Upper lobe of right lung (tissue), 1 donor: ENCODE results near the gene GJB1. TPM values are rescaled to one million over a fixed set of nuclear protein-coding genes. Genes with fewer than 3 reads are reported as not detected.

Experiments
- ATAC-seq: fragments of 200-7000 bp; cut with Tn5 transposase; one replicate; pipeline ENCODE4 v1.9.1; 2020; ENCODE audit warnings: mild to moderate bottlenecking, moderate library complexity
- DNase-seq: peaks from one replicate; pipeline ENCODE4 v3.0.0-alpha.2; 2020
- H3K27ac ChIP-seq: fragments of 200-600 bp; one replicate; pipeline ENCODE4 v1.8.0; 2022
- H3K27me3 ChIP-seq: fragments of 200-600 bp; one replicate; pipeline ENCODE4 v1.8.0; 2022; ENCODE audit warnings: mild to moderate bottlenecking
- H3K36me3 ChIP-seq: fragments of 200-600 bp; one replicate; pipeline ENCODE4 v1.8.0; 2022
- H3K4me1 ChIP-seq: fragments of 200-600 bp; one replicate; pipeline ENCODE4 v1.8.0; 2022
- H3K4me3 ChIP-seq: fragments of 200-600 bp; one replicate; pipeline ENCODE4 v1.8.0; 2022; ENCODE audit warnings: mild to moderate bottlenecking
- H3K9me3 ChIP-seq: fragments of 200-600 bp; one replicate; pipeline ENCODE4 v1.8.0; 2022
- intact Hi-C: fragments of 100-400 bp; cut with DNase I; formaldehyde crosslinking; loops from one replicate; pipeline ENCODE4 v1.11.0; 2022
- total RNA-seq: library from RNA; stranded (reverse); fragmentation: NEBNext Ultra II Directional; extraction: Animal tissue kit (Norgen Biotek cat#: 25700); gene quantifications from one replicate; pipeline ENCODE4 v1.2.1, GENCODE V29; 2021
- TF ChIP-seq, protein P1 (sequence below): fragments of 200-600 bp; IDR thresholded peaks from one replicate; pipeline ENCODE4 v1.8.0; 2022; ENCODE audit warnings: antibody characterized with exemption
- donor health status: DM: no; HTN: yes; CAD: no; lungs with severe emphysema.

Gene GJB1
- total RNA-seq, 1 donor from 2014 or later = 5.4 TPM

DNA sequence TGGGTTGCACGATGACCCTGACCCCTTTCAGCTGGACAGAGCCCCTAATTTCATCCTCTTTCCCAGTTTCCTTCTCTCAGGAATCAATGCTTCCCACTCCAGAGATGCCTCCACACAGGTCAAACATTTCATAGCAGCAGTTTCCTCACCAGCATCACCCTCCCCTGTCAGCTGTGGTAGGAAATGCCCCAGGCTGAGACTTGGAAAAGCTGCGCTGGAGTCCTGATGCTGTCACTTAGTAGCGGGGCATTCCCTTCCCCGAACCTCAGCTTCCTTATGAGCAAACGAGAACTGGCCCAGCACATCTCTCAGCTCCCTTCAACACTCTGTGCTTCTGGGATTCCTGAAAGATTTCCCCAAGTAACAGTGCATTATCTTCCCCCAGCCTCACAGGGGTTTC lies 2.7 kb downstream of the GJB1 start:
- intact Hi-C loops = no loop called here
- Histone ChIP-seq H3K27ac (no peak overlapping the region), H3K27me3 (no peaks in the 10 kb centered on the region), H3K4me1 (no peaks in the 10 kb centered on the region), H3K9me3 (no peaks in the 10 kb centered on the region), H3K36me3 (no peaks in the 10 kb centered on the region), H3K4me3 (no peak overlapping the region)
- DNase-seq (no peak), ATAC-seq (no peak)
- TF ChIP-seq, protein P1, sequence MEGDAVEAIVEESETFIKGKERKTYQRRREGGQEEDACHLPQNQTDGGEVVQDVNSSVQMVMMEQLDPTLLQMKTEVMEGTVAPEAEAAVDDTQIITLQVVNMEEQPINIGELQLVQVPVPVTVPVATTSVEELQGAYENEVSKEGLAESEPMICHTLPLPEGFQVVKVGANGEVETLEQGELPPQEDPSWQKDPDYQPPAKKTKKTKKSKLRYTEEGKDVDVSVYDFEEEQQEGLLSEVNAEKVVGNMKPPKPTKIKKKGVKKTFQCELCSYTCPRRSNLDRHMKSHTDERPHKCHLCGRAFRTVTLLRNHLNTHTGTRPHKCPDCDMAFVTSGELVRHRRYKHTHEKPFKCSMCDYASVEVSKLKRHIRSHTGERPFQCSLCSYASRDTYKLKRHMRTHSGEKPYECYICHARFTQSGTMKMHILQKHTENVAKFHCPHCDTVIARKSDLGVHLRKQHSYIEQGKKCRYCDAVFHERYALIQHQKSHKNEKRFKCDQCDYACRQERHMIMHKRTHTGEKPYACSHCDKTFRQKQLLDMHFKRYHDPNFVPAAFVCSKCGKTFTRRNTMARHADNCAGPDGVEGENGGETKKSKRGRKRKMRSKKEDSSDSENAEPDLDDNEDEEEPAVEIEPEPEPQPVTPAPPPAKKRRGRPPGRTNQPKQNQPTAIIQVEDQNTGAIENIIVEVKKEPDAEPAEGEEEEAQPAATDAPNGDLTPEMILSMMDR = no peak

DNA sequence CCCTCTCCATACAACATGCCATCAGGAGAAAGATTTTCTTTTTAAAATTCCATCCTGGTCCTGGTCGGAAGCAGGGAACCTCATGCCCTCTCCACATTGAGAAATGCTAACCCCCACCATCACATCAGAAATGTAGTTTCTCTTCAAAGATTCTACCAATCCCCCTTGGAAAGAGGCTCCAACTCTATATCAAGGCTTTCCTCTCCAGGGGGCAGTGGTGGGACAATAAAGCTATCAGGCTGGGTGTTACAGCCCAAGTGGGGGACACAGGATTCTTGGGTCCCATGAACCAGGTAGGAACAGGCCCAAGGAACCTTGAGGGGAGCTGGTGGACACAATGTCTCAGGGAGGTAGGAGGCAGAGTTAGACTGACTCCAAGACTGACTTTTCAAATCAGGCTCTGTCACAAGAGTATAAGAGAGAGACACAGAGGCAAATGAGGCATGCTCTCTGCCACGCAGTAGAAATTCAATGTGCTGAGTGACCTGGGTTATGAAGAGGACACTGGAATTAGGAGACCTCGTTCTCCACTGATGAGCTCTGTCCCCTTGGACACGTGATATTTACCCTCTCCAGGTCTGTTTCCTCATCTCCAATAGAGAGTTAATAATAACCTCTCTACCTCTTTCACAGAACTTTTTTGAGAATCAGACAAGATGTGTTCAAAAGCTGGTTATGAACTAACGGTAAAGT lies 4.5 kb downstream of the GJB1 start:
- TF ChIP-seq, protein P1 = no peak
- Histone ChIP-seq H3K4me1 (no peaks in the 10 kb centered on the region), H3K27ac (no peak overlapping the region), H3K27me3 (no peaks in the 10 kb centered on the region), H3K9me3 (no peaks in the 10 kb centered on the region), H3K4me3 (no peak overlapping the region), H3K36me3 (no peaks in the 10 kb centered on the region)
- DNase-seq (no peak), ATAC-seq (no peak)
- intact Hi-C loops = no loop called here

DNA sequence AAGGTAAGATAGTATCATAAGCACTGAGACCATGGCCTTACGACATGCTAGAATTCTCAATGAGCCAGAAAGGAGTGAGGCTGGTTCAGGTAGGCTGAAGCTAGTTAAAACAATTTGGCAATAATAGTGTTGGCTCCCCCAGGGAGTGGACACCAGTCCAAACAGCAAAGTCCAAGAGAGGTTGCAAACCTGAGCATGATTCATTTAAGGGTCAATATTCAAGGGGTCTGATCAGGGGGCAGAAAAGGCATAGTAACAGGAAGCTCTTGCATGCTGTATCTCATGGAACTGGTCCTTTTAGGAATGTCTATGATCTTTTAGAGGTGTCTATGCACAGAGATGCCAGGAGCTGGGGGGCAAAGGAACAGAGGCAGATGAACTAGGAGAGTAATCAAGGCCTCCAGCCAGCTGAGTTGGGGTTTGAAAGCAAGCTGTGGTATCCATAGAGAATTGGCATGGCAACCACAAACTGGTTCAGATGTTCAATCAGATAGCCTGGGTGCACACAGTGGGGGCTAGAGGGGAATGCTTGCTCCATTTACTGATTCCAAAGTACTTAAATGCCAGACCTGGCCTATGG lies 5.1 kb downstream of the GJB1 start:
- no peak for ATAC-seq
- intact Hi-C loops = no loop called here
- TF ChIP-seq, protein P1 = no peak

DNA sequence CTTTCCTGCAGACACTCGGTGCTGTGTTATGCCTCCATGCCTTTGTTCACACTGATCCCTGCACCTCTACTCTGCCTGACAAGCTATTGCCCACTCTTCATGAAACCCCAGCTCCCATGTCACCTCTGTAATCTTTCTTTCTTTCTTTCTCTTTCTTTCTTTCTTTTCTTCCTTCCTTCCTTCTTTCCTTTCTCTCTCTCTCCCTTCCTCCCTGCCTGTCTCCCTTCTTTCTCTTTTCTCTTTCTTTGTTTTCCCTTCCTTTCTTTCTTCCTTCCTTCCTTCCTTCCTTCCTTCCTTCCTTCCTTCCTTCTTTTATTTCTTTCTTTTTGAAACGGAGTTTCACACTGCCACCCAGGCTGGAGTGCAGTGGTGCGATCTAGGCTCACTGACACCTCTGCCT lies 12.5 kb downstream of the GJB1 start:
- Histone ChIP-seq H3K27ac (no peak overlapping the region), H3K9me3 (no peaks in the 10 kb centered on the region), H3K36me3 (no peaks in the 10 kb centered on the region), H3K4me1 (no peaks in the 10 kb centered on the region), H3K27me3 (no peaks in the 10 kb centered on the region), H3K4me3 (no peak overlapping the region)
- ATAC-seq (no peak), DNase-seq (no peak)
- intact Hi-C loops = no loop called here
- TF ChIP-seq, protein P1 = no peak

More for the DNA sequence above, 5.1 kb downstream of the GJB1 start:
- no peak overlapping the region for H3K4me3 ChIP-seq
- H3K4me1 ChIP-seq = no peaks in the 10 kb centered on the region
- H3K27me3 ChIP-seq = no peaks in the 10 kb centered on the region
- no peak overlapping the region for H3K27ac ChIP-seq
- no peak for DNase-seq
- no peaks in the 10 kb centered on the region for H3K36me3 ChIP-seq
- no peaks in the 10 kb centered on the region for H3K9me3 ChIP-seq

DNA sequence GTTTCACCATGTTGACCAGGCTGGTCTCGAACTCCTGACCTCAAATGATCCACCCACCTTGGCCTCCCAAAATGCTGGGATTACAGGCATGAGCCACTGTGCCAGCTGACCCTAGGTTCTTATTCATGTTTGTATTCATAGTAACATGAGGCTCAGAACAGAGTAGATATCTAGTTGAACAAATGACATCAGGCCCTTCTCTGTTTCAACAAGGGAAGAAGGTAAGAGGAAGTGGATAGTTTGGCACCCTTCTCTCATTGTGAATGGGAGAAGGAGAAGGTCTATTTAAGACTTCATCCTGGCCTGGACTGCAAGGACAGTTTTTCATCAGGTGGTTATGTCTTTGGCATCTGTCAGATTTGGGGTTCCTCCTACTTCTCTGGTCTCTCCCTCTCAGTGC lies 13.8 kb downstream of the GJB1 start:
- no peak for DNase-seq
- H3K4me1 ChIP-seq = no peaks in the 10 kb centered on the region
- H3K4me3 ChIP-seq = no peak overlapping the region
- no peaks in the 10 kb centered on the region for H3K36me3 ChIP-seq
- no peak overlapping the region for H3K27ac ChIP-seq
- no peak for ATAC-seq
- H3K9me3 ChIP-seq = no peaks in the 10 kb centered on the region
- intact Hi-C loops = no loop called here
- TF ChIP-seq, protein P1 = no peak
- H3K27me3 ChIP-seq = no peaks in the 10 kb centered on the region
